ENCODE data around the gene ANGPT4. TPM values are rescaled to one million over a fixed set of nuclear protein-coding genes. Genes with fewer than 3 reads are reported as not detected.

ANGPT4 gene
- total and polyA plus RNA-seq, 2 of the 8 experiments (the other 6 are each of a cell fraction or from before 2014, with no cell fraction given) = 0.07 to 0.33 TPM

DNA sequence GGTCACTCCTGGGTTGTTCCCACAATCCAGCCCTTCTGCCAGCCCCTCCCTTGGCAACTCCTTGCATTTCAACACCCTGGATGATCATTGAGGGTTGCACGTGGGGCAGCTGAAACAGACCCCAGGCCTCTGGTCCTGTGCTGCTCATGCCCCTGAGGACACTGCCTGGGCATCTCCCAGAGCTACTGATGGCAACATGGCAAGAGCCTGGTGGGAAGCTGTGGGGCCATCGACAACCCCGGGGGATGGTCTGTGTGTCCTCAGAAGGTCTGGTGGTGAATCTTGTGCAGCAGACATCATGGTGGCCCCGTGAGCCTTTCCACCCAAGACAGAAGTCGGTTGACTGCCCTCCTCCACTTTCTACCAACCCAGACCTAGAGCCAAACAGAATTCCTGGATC lies 4.9 kb upstream of the ANGPT4 start (continued):
- TF ChIP-seq, protein P1, sequence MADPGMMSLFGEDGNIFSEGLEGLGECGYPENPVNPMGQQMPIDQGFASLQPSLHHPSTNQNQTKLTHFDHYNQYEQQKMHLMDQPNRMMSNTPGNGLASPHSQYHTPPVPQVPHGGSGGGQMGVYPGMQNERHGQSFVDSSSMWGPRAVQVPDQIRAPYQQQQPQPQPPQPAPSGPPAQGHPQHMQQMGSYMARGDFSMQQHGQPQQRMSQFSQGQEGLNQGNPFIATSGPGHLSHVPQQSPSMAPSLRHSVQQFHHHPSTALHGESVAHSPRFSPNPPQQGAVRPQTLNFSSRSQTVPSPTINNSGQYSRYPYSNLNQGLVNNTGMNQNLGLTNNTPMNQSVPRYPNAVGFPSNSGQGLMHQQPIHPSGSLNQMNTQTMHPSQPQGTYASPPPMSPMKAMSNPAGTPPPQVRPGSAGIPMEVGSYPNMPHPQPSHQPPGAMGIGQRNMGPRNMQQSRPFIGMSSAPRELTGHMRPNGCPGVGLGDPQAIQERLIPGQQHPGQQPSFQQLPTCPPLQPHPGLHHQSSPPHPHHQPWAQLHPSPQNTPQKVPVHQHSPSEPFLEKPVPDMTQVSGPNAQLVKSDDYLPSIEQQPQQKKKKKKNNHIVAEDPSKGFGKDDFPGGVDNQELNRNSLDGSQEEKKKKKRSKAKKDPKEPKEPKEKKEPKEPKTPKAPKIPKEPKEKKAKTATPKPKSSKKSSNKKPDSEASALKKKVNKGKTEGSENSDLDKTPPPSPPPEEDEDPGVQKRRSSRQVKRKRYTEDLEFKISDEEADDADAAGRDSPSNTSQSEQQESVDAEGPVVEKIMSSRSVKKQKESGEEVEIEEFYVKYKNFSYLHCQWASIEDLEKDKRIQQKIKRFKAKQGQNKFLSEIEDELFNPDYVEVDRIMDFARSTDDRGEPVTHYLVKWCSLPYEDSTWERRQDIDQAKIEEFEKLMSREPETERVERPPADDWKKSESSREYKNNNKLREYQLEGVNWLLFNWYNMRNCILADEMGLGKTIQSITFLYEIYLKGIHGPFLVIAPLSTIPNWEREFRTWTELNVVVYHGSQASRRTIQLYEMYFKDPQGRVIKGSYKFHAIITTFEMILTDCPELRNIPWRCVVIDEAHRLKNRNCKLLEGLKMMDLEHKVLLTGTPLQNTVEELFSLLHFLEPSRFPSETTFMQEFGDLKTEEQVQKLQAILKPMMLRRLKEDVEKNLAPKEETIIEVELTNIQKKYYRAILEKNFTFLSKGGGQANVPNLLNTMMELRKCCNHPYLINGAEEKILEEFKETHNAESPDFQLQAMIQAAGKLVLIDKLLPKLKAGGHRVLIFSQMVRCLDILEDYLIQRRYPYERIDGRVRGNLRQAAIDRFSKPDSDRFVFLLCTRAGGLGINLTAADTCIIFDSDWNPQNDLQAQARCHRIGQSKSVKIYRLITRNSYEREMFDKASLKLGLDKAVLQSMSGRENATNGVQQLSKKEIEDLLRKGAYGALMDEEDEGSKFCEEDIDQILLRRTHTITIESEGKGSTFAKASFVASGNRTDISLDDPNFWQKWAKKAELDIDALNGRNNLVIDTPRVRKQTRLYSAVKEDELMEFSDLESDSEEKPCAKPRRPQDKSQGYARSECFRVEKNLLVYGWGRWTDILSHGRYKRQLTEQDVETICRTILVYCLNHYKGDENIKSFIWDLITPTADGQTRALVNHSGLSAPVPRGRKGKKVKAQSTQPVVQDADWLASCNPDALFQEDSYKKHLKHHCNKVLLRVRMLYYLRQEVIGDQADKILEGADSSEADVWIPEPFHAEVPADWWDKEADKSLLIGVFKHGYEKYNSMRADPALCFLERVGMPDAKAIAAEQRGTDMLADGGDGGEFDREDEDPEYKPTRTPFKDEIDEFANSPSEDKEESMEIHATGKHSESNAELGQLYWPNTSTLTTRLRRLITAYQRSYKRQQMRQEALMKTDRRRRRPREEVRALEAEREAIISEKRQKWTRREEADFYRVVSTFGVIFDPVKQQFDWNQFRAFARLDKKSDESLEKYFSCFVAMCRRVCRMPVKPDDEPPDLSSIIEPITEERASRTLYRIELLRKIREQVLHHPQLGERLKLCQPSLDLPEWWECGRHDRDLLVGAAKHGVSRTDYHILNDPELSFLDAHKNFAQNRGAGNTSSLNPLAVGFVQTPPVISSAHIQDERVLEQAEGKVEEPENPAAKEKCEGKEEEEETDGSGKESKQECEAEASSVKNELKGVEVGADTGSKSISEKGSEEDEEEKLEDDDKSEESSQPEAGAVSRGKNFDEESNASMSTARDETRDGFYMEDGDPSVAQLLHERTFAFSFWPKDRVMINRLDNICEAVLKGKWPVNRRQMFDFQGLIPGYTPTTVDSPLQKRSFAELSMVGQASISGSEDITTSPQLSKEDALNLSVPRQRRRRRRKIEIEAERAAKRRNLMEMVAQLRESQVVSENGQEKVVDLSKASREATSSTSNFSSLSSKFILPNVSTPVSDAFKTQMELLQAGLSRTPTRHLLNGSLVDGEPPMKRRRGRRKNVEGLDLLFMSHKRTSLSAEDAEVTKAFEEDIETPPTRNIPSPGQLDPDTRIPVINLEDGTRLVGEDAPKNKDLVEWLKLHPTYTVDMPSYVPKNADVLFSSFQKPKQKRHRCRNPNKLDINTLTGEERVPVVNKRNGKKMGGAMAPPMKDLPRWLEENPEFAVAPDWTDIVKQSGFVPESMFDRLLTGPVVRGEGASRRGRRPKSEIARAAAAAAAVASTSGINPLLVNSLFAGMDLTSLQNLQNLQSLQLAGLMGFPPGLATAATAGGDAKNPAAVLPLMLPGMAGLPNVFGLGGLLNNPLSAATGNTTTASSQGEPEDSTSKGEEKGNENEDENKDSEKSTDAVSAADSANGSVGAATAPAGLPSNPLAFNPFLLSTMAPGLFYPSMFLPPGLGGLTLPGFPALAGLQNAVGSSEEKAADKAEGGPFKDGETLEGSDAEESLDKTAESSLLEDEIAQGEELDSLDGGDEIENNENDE (IDR thresholded peaks at IDR 0.05; ENCODE audit: insufficient replicate concordance, low read length) = no peak
- TF ChIP-seq JUN (IDR thresholded peaks at IDR 0.05; ENCODE audit: low read depth, low read length) = no peak
- no peak for TF ChIP-seq RBBP5 (IDR thresholded peaks at IDR 0.05; ENCODE audit: borderline replicate concordance, low read depth, low read length)
- TF ChIP-seq FOSL1 (IDR thresholded peaks at IDR 0.05; ENCODE audit: insufficient read depth, low read depth, low read length) = no peak
- TF ChIP-seq SP2 (IDR thresholded peaks at IDR 0.05; ENCODE audit: low read length) = no peak
- no peak for TF ChIP-seq EP300 (IDR thresholded peaks at IDR 0.05; ENCODE audit: borderline replicate concordance in 1 of 2, low read depth in 2 of 2, low read length in 2 of 2)
- no peak for TF ChIP-seq TBP (IDR thresholded peaks at IDR 0.05; ENCODE audit: low read depth, low read length)
- TF ChIP-seq, protein P2, sequence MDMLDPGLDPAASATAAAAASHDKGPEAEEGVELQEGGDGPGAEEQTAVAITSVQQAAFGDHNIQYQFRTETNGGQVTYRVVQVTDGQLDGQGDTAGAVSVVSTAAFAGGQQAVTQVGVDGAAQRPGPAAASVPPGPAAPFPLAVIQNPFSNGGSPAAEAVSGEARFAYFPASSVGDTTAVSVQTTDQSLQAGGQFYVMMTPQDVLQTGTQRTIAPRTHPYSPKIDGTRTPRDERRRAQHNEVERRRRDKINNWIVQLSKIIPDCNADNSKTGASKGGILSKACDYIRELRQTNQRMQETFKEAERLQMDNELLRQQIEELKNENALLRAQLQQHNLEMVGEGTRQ (IDR thresholded peaks at IDR 0.05; ENCODE audit: low read length) = no peak
- no peak for TF ChIP-seq BRCA1 (IDR thresholded peaks at IDR 0.05; ENCODE audit: low read depth, low read length)
- TF ChIP-seq SIX5 (IDR thresholded peaks at IDR 0.05; ENCODE audit: low read depth, low read length) = no peak
- TF ChIP-seq KDM4A (IDR thresholded peaks at IDR 0.05; ENCODE audit: low read depth, low read length, severe bottlenecking) = no peak
